Measurements from ENCODE around the gene AGPS. TPM values are rescaled to one million over a fixed set of nuclear protein-coding genes. Genes with fewer than 3 reads are reported as not detected.

AGPS gene
- total RNA-seq, 1 experiment from 2014 or later: 60.9 TPM

- no peak overlapping the region for H2BK5ac ChIP-seq (ENCODE audit: insufficient read length, low read length)
- H2BK12ac ChIP-seq (ENCODE audit: insufficient read length, low read depth, low read length): no peak overlapping the region
- H3K23ac ChIP-seq (ENCODE audit: insufficient read length, low read depth, low read length): no peak overlapping the region
- Mint-ChIP-seq H3K27ac (no peak overlapping the region), H3K4me1 (peaks cover 7 to 10% of the 10 kb centered on the region in 2 experiments), H3K27me3 (ENCODE audit: low read depth) (no peaks in the 10 kb centered on the region), H3K4me3 (no peak overlapping the region), H3K36me3 (ENCODE audit: insufficient read depth in 1 of 3, low read depth in 3 of 3) (no peaks in the 10 kb centered on the region), H3K9me3 (peaks cover 0 to 3% of the 10 kb centered on the region in 2 experiments; a peak in 2 of 5 replicates)
- H4K20me1 ChIP-seq (ENCODE audit: control insufficient read depth, insufficient read depth, insufficient read length): no peaks in the 10 kb centered on the region
- DNase-seq: no peak
- no peaks in the 10 kb centered on the region for H3K23me2 ChIP-seq (ENCODE audit: insufficient read length, low read depth, low read length, poor library complexity, severe bottlenecking)
- no peak overlapping the region for H2AK5ac ChIP-seq (ENCODE audit: insufficient read length, low read length)
- H3K79me2 ChIP-seq (ENCODE audit: insufficient read depth, low read length): no peaks in the 10 kb centered on the region
- H3T11ph ChIP-seq (ENCODE audit: low read length): no peak overlapping the region
- H3K4me1 ChIP-seq (ENCODE audit: insufficient read depth, low read length): peaks cover 3% of the 10 kb centered on the region; the same call in 1 of the 2 replicates
- H4K8ac ChIP-seq (replicated peaks; ENCODE audit: insufficient read length, low read depth, low read length): no peak overlapping the region
- no peak overlapping the region for H3K14ac ChIP-seq (ENCODE audit: insufficient read depth, low read length)
- no peak overlapping the region for H3K56ac ChIP-seq (ENCODE audit: insufficient read length, low read depth, low read length)
- no peak overlapping the region for H4K91ac ChIP-seq (ENCODE audit: insufficient read length, low read depth, low read length)
- H2BK15ac ChIP-seq (ENCODE audit: low read depth, low read length): no peak overlapping the region
- no peak overlapping the region for H3K9ac ChIP-seq (ENCODE audit: extremely low read depth, insufficient read length, low read length)
- no CpG with 5 or more reads among the region's 4 CpGs for WGBS (ENCODE audit: extremely low coverage, insufficient read length, low lambda C conversion rate)
- no peak for TF ChIP-seq CTCF (conservative IDR thresholded peaks at IDR 0.05)
- no peak overlapping the region for H3K18ac ChIP-seq (ENCODE audit: insufficient read length, low read depth, low read length)
- H2BK120ac ChIP-seq (ENCODE audit: low read depth, low read length, poor library complexity, severe bottlenecking): no peak overlapping the region
- H2AFZ ChIP-seq (ENCODE audit: low read length): no peak overlapping the region
- no peaks in the 10 kb centered on the region for H3K27me3 ChIP-seq (ENCODE audit: insufficient read depth, low read length)
- no peak overlapping the region for H4K5ac ChIP-seq (ENCODE audit: insufficient read length, low read depth, low read length)
- no peaks in the 10 kb centered on the region for H3K9me3 ChIP-seq (ENCODE audit: control insufficient read depth, low read depth, low read length)
- H3K4me2 ChIP-seq (ENCODE audit: insufficient read depth, insufficient read length, low read length): no peak overlapping the region
- no peaks in the 10 kb centered on the region for H3K79me1 ChIP-seq (ENCODE audit: insufficient read depth, low read depth, low read length, poor library complexity, severe bottlenecking)
- H3K27ac ChIP-seq (ENCODE audit: insufficient read length, low read depth, low read length): no peak overlapping the region
- no peak overlapping the region for H3K4ac ChIP-seq (ENCODE audit: low read depth, low read length)
- H2BK20ac ChIP-seq (ENCODE audit: low read depth, low read length, poor library complexity, severe bottlenecking): no peak overlapping the region
Measured at GRCh38 chr2:177379354-177379753, 13.2 kb upstream of the AGPS start.
